ENCODE data around the gene ST8SIA5. TPM values are rescaled to one million over a fixed set of nuclear protein-coding genes. Genes with fewer than 3 reads are reported as not detected.
"Not testable (repeated sequence)": the region's sequence is repeated elsewhere in the genome, so short reads cannot be mapped to it uniquely, and the experiment has no call there.

ST8SIA5 gene
- total RNA-seq, 1 experiment from 2014 or later, result 5.4 TPM

GRCh38 chr18:46756559-46757201 lies at the start of gene ST8SIA5 (continued):
- TF ChIP-seq ZNF281 (CRISPR knock-in tag; IDR thresholded peaks at IDR 0.05) (0 out of 2 replicates have a peak, but pooled peaks have one; percentile 65), ZNF425 (CRISPR knock-in tag; conservative IDR thresholded peaks at IDR 0.05) (no peak), NFYB (CRISPR knock-in tag; conservative IDR thresholded peaks at IDR 0.05; ENCODE audit: low read depth) (no peak), CBFB (CRISPR knock-in tag; IDR thresholded peaks at IDR 0.05; ENCODE audit: low read depth) (0 out of 2 replicates have a peak, but pooled peaks have one; percentile 73), FOXP1 (CRISPR knock-in tag; IDR thresholded peaks at IDR 0.05; ENCODE audit: borderline replicate concordance) (peak; percentile 26; the same call in 1 of the 2 replicates), ZBTB43 (CRISPR knock-in tag; IDR thresholded peaks at IDR 0.05) (peak; percentile 54; the same call in 1 of the 2 replicates), AR (CRISPR knock-in tag; IDR thresholded peaks at IDR 0.05) (no peak)

- POLR2A ChIA-PET, result not testable (repeated sequence)
Measured at GRCh38 chr18:46795945-46796344, 39.1 kb upstream of the ST8SIA5 start.

GRCh38 chr18:46794607-46795006 lies 37.8 kb upstream of the ST8SIA5 start:
- TF ChIP-seq ZNF423 (CRISPR knock-in tag; IDR thresholded peaks at IDR 0.05) (no peak), NFYB (CRISPR knock-in tag; conservative IDR thresholded peaks at IDR 0.05; ENCODE audit: low read depth) (peak; percentile 39; the same call in 1 of the 2 replicates), USF2 (CRISPR knock-in tag; IDR thresholded peaks at IDR 0.05) (peak; percentile 78), USF1 (CRISPR knock-in tag; IDR thresholded peaks at IDR 0.05) (peak; percentile 69; the same call in 1 of the 2 replicates), MAX (CRISPR knock-in tag; IDR thresholded peaks at IDR 0.05) (peak; percentile 50; the same call in 1 of the 2 replicates), CREB1 (CRISPR knock-in tag; IDR thresholded peaks at IDR 0.05) (no peak), ELF4 (CRISPR knock-in tag; IDR thresholded peaks at IDR 0.05; ENCODE audit: low read depth) (no peak)
- peaks cover 18% of the 10 kb centered on the region for H3K9me3 Mint-ChIP-seq
- ChIA-PET POLR2A (no interaction called here), CTCF (interaction anchor here (1.1 to 3.3 kb wide), 4 partner anchors 23 to 137 kb away, joined by 3 to 23 read pairs (median 6); no protein-coding TSS in a partner anchor)
- peaks cover 17% of the 10 kb centered on the region for H3K36me3 Mint-ChIP-seq
- H3K27ac Mint-ChIP-seq, result peak overlapping the region; percentile 7; the same call in 1 of the 2 replicates
- H3K27me3 Mint-ChIP-seq (ENCODE audit: low read depth), result no peaks in the 10 kb centered on the region
- peaks cover 16% of the 10 kb centered on the region for H3K4me1 Mint-ChIP-seq
- peak; percentile 89 for ATAC-seq
- H3K4me3 Mint-ChIP-seq, result no peak overlapping the region
- no peak for DNase-seq (ENCODE audit: low spot score)

More at GRCh38 chr18:46795945-46796344, 39.1 kb upstream of the ST8SIA5 start:
- not testable (repeated sequence) for DNase-seq (ENCODE audit: low spot score); H3K36me3 Mint-ChIP-seq; ATAC-seq; H3K27me3 Mint-ChIP-seq (ENCODE audit: low read depth); H3K9me3 Mint-ChIP-seq; H3K4me3 Mint-ChIP-seq; H3K27ac Mint-ChIP-seq
- CTCF ChIA-PET, result interaction anchor here (3.3 kb wide), 1 partner anchor 24 kb away, joined by 23 read pairs; no protein-coding TSS in a partner anchor
- H3K4me1 Mint-ChIP-seq, result peaks cover 16% of the 10 kb centered on the region
